ENCODE measurements around the gene ATP9A. TPM values are rescaled to one million over a fixed set of nuclear protein-coding genes. Genes with fewer than 3 reads are reported as not detected.
"Not testable (repeated sequence)": the region's sequence is repeated elsewhere in the genome, so short reads cannot be mapped to it uniquely, and the experiment has no call there.

Gene ATP9A
- total RNA-seq, 1 donor: 69.1 TPM

GRCh38 chr20:51648571-51648947 lies 119.6 kb downstream of the ATP9A start:
- no peak for DNase-seq (ENCODE audit: low read depth)
- no peak overlapping the region for H3K4me3 ChIP-seq (ENCODE audit: low read depth, low read length)
- TF ChIP-seq, protein P1, sequence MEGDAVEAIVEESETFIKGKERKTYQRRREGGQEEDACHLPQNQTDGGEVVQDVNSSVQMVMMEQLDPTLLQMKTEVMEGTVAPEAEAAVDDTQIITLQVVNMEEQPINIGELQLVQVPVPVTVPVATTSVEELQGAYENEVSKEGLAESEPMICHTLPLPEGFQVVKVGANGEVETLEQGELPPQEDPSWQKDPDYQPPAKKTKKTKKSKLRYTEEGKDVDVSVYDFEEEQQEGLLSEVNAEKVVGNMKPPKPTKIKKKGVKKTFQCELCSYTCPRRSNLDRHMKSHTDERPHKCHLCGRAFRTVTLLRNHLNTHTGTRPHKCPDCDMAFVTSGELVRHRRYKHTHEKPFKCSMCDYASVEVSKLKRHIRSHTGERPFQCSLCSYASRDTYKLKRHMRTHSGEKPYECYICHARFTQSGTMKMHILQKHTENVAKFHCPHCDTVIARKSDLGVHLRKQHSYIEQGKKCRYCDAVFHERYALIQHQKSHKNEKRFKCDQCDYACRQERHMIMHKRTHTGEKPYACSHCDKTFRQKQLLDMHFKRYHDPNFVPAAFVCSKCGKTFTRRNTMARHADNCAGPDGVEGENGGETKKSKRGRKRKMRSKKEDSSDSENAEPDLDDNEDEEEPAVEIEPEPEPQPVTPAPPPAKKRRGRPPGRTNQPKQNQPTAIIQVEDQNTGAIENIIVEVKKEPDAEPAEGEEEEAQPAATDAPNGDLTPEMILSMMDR (IDR thresholded peaks at IDR 0.05; ENCODE audit: insufficient read depth, low read length): no peak

DNA sequence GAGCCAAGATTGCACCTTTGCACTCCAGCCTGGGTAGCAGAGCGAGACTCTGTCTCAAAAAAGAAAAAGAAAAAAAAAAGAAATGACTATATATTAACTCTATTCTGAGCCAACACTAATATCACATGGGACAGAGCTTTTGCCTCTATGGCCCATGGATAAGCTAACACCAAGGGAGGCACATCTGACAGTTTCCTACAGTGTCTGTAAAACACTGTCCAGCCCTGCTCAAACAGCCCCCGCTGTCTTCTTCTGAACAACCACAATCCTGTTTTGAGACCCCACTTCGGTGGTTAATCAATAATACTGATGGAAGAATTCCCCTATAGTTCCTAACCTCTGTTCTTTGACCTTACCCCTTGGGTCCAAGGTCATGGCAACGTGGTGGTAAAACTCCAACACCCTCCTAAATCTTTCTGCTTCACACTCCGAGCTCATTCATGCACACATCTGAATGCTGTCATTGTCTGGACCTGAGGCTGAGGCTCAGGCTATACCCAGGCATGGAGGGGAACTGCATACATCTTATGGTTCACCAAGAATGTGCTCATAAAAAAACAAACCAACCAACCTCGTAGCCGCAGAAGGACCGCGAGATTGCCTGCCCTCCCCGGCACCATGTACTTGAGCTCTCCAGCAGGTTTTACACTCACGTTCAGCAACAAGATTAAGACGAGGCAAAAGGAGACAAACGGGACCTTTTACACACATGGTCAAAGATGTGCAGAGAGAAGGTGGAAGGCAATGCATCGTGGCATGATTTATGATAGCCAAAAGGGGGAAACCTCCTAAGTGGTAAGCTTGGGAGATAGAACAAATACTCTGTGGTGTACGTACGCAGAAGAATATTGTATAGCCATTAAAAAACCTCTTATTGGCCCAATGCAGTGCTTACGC lies 120.3 kb downstream of the ATP9A start:
- H3K4me3 ChIP-seq (ENCODE audit: low read depth, low read length): no peak overlapping the region
- TF ChIP-seq, protein P1 (IDR thresholded peaks at IDR 0.05; ENCODE audit: insufficient read depth, low read length): no peak
- no peak for DNase-seq (ENCODE audit: low read depth)

DNA sequence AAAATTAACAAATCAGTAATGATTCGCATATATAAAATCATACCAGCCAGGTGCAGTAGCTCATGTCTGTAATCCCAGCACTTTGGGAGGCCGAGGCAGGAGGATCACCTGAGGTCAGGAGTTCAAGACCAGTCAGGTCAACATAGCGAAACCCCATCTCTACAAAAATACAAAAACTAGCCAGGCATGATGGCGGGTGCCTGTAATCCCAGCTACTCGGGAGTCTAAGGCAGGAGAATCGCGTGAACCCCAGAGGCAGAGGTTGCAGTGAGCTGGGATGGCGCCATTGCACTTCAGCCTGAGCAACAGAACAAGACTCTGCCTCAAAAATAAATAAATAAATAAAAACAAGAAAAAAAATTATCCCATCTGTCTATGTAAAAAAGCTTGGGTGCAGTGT lies 124.4 kb downstream of the ATP9A start:
- not testable (repeated sequence) for H3K4me3 ChIP-seq (ENCODE audit: low read depth, low read length); DNase-seq (ENCODE audit: low read depth)

- no peak overlapping the region for H3K4me3 ChIP-seq (ENCODE audit: low read depth, low read length)
- no peak for DNase-seq (ENCODE audit: low read depth)
- TF ChIP-seq, protein P1 (IDR thresholded peaks at IDR 0.05; ENCODE audit: insufficient read depth, low read length): no peak
Observed at GRCh38 chr20:51643390-51643789, 124.8 kb downstream of the ATP9A start.

GRCh38 chr20:51641866-51642265 lies 126.3 kb downstream of the ATP9A start:
- no peak overlapping the region for H3K4me3 ChIP-seq (ENCODE audit: low read depth, low read length)
- no peak for DNase-seq (ENCODE audit: low read depth)
- TF ChIP-seq, protein P1 (IDR thresholded peaks at IDR 0.05; ENCODE audit: insufficient read depth, low read length): no peak

GRCh38 chr20:51640743-51641142 lies 127.4 kb downstream of the ATP9A start:
- DNase-seq (ENCODE audit: low read depth): no peak
- TF ChIP-seq, protein P1 (IDR thresholded peaks at IDR 0.05; ENCODE audit: insufficient read depth, low read length): no peak
- no peak overlapping the region for H3K4me3 ChIP-seq (ENCODE audit: low read depth, low read length)

DNA sequence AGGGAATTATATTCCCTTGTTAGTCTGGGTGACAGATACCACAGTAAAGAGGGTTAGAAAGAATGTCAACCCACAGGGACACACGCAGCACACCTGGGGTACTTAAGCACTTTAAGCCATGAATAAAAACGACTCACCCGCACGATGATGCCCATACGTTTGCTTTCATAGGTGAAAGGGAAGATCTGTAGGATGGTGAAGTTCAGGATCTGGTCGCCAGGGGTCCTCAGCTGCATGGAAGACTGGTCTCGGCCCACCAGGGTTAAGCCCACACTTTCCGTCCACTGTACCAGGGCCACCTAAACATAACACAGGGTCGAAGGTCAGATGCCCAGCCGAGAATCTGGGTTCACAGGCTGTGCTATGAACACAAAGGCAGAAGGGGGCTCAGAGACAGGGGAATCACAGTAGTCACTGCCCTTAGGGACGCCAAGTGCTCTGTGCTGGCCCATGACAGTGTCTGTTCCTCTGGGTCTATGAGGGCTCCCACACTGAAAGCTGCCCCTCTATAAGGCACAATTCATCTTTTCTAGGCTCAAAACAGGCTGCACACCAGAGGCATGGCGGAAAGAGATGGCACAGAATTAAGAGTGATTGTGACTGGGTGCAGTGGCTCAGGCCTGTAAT lies 128.9 kb downstream of the ATP9A start:
- H3K4me3 ChIP-seq (ENCODE audit: low read depth, low read length): no peak overlapping the region
- TF ChIP-seq, protein P1 (IDR thresholded peaks at IDR 0.05; ENCODE audit: insufficient read depth, low read length): peak; percentile 89
- peak; percentile 73 for DNase-seq (ENCODE audit: low read depth)
